HCT116 (cell line): ENCODE results near the gene ACTRT2. TPM values are rescaled to one million over a fixed set of nuclear protein-coding genes. Genes with fewer than 3 reads are reported as not detected.

Experiments
- ATAC-seq: fragments of 200-7000 bp; cut with Tn5 transposase; 2 replicates; pipeline ENCODE4 v1.9.1; 2020; ENCODE audit warnings: mild to moderate bottlenecking, moderate library complexity
- BruUV-seq: library from RNA; stranded (reverse); fragments of 400-500 nt; replicated peaks from 2 replicates; lab custom pipeline; 2021; lab: Mats Ljungman, UMichigan
- CTCF ChIA-PET: fragments of 300-600 bp; sonication (Branson Sonifier 250); formaldehyde crosslinking; loops from one replicate; lab custom pipeline; 2021; ENCODE audit warnings: antibody characterized with exemption; lab: Charles Lee
- POLR2A ChIA-PET: fragments of 300-600, 350-600 bp; sonication (Branson Sonifier 250); formaldehyde crosslinking; loops from one replicate; lab custom pipeline; 2021; ENCODE audit warnings: antibody characterized with exemption; lab: Charles Lee
- RAD21 ChIA-PET, 2 experiments: fragments of 300-600 bp; sonication (Branson Sonifier 250); formaldehyde crosslinking; loops; one replicate each; lab custom pipeline; 2023; ENCODE audit warnings: low total read pairs in 2 of 2; ENCODE audit not compliant: uncharacterized antibody in 2 of 2, unreplicated experiment in 2 of 2, low non-redundant PET in 1 of 2; lab: Charles Lee
- DNase-seq: peaks from one replicate; pipeline ENCODE4 v3.0.0-alpha.2; 2010; ENCODE audit warnings: low read depth, low spot score
- H2AFZ ChIP-seq: fragments of 200-600 bp; shearing (Covaris generic), sonication (generic); 2 replicates; pipeline ENCODE4 v1.6.1; 2017; ENCODE audit warnings: low read depth, mixed run types, mixed read lengths, antibody characterized with exemption, low read length; ENCODE audit not compliant: poor library complexity, severe bottlenecking
- H3K27ac ChIP-seq: 2 replicates; pipeline ENCODE4 v1.5.1; 2012; ENCODE audit warnings: low read depth, low read length
- H3K27me3 ChIP-seq: fragments of 200-600 bp; sonication (generic); 2 replicates; pipeline ENCODE4 v1.6.1; 2016; ENCODE audit warnings: mixed run types, low read length, mixed read lengths; ENCODE audit not compliant: insufficient read depth
- H3K36me3 ChIP-seq, 2 experiments: fragments of 200-500 bp in 1 of 2; fragments of 200-600 bp in 1 of 2; sonication (Bioruptor generic) in 1 of 2; sonication (generic) in 1 of 2; 2 replicates each; pipeline versions ENCODE4 v1.5.1 to v1.6.1; 2014 to 2016; ENCODE audit warnings: low read length in 2 of 2, inconsistent platforms in 1 of 2, mixed read lengths in 1 of 2, mixed run types in 1 of 2; ENCODE audit not compliant: insufficient read depth in 2 of 2, control insufficient read depth in 1 of 2
- H3K4me1 ChIP-seq, 2 experiments: fragments of 200-600 bp in 1 of 2; sonication (generic) in 1 of 2; 2 replicates each; pipeline versions ENCODE4 v1.5.1 to v1.6.1; 2012 to 2017; ENCODE audit warnings: low read length in 2 of 2, inconsistent platforms in 1 of 2, mild to moderate bottlenecking in 1 of 2, mixed read lengths in 1 of 2, mixed run types in 1 of 2, moderate library complexity in 1 of 2; ENCODE audit not compliant: insufficient read depth in 2 of 2, control insufficient read depth in 1 of 2
- H3K4me2 ChIP-seq: fragments of 200-600 bp; sonication (generic); 2 replicates; pipeline ENCODE4 v1.6.1; 2017; ENCODE audit warnings: mixed run types, low read length, mixed read lengths
- H3K4me3 ChIP-seq, 2 experiments: fragments of 200-600 bp in 1 of 2; sonication (generic) in 1 of 2; replicated peaks in 1 of 2; 2 replicates each; pipeline ENCODE4 v1.5.1; 2011 to 2016; ENCODE audit warnings: low read length in 2 of 2, control low read depth in 1 of 2, low read depth in 1 of 2, mild to moderate bottlenecking in 1 of 2, mixed read lengths in 1 of 2, mixed run types in 1 of 2
- H3K79me2 ChIP-seq: fragments of 200-600 bp; sonication (generic); 2 replicates; pipeline ENCODE4 v1.6.1; 2017; ENCODE audit warnings: mild to moderate bottlenecking, mixed run types, low read length, moderate library complexity, mixed read lengths; ENCODE audit not compliant: insufficient read depth
- H3K9ac ChIP-seq: fragments of 200-600 bp; sonication (generic); 2 replicates; pipeline ENCODE4 v1.6.1; 2016; ENCODE audit warnings: low read length, mixed read lengths
- H3K9me2 ChIP-seq: fragments of 200-600 bp; sonication (generic), shearing (Covaris generic); 2 replicates; pipeline ENCODE4 v1.6.1; 2017; ENCODE audit warnings: mixed run types, mild to moderate bottlenecking, moderate library complexity; ENCODE audit not compliant: insufficient read depth
- H3K9me3 ChIP-seq, 2 experiments: fragments of 200-500 bp in 1 of 2; fragments of 200-600 bp in 1 of 2; sonication (Bioruptor generic) in 1 of 2; sonication (generic) in 1 of 2; 2 replicates each; pipeline ENCODE4 v1.6.1; 2014 to 2017; ENCODE audit warnings: low read length in 2 of 2, mixed read lengths in 2 of 2, inconsistent platforms in 1 of 2, low read depth in 1 of 2, mild to moderate bottlenecking in 1 of 2, mixed run types in 1 of 2, moderate library complexity in 1 of 2; ENCODE audit not compliant: control insufficient read depth in 1 of 2, insufficient read depth in 1 of 2
- H4K20me1 ChIP-seq: fragments of 200-600 bp; sonication (generic), shearing (Covaris generic); 2 replicates; pipeline ENCODE4 v1.6.1; 2017; ENCODE audit warnings: mixed run types, mild to moderate bottlenecking, moderate library complexity; ENCODE audit not compliant: insufficient read depth
- CBX3 ChIP-seq: IDR thresholded peaks from 2 replicates; pipeline ENCODE4 v1.6.1; 2012; ENCODE audit warnings: low read depth
- CEBPB ChIP-seq: IDR thresholded peaks from 2 replicates; pipeline ENCODE4 v1.6.1; 2012; ENCODE audit warnings: low read depth
- EGR1 ChIP-seq: IDR thresholded peaks from 2 replicates; pipeline ENCODE4 v1.6.1; 2012; ENCODE audit warnings: low read depth
- ELF1 ChIP-seq: IDR thresholded peaks from 2 replicates; pipeline ENCODE4 v1.6.1; 2012; ENCODE audit warnings: low read depth, borderline replicate concordance
- EZH2phosphoT487 ChIP-seq: fragments of 200-600 bp; IDR thresholded peaks from 2 replicates; pipeline ENCODE4 v1.6.1; 2018; ENCODE audit warnings: antibody characterized with exemption, borderline replicate concordance
- MAX ChIP-seq: IDR thresholded peaks from 2 replicates; pipeline ENCODE4 v1.6.1; 2012
- POLR2AphosphoS5 ChIP-seq: IDR thresholded peaks from 2 replicates; pipeline ENCODE4 v1.6.1; 2011; ENCODE audit warnings: mild to moderate bottlenecking, low read depth, low read length, moderate library complexity
- RAD21 ChIP-seq: IDR thresholded peaks from 2 replicates; pipeline ENCODE4 v1.6.1; 2012; ENCODE audit warnings: low read depth, mild to moderate bottlenecking
- SRF ChIP-seq: IDR thresholded peaks from 2 replicates; pipeline ENCODE4 v1.6.1; 2012; ENCODE audit warnings: low read depth
- TCF7L2 ChIP-seq: IDR thresholded peaks from 2 replicates; pipeline ENCODE4 v1.7.0; 2011; ENCODE audit warnings: borderline replicate concordance, inconsistent platforms; ENCODE audit not compliant: insufficient read depth, insufficient read length; ENCODE audit errors: extremely low read depth
- YY1 ChIP-seq: IDR thresholded peaks from 2 replicates; pipeline ENCODE4 v1.6.1; 2011; ENCODE audit warnings: low read length, low read depth, moderate library complexity, mild to moderate bottlenecking; ENCODE audit not compliant: insufficient replicate concordance; ENCODE audit errors: extremely low read depth
- intact Hi-C: fragments of 100-400 bp; cut with micrococcal nuclease; formaldehyde crosslinking; loops from 2 replicates; pipeline ENCODE4 v1.10.0; 2022
- total RNA-seq: library from RNA; stranded (reverse); gene quantifications from one replicate; pipeline ENCODE4 v1.2.1, GENCODE V29; 2021; ENCODE audit not compliant: unreplicated experiment
- TF ChIP-seq, protein P1 (sequence below), 3 experiments: fragments of 200-600 bp in 1 of 3; sonication (generic) in 1 of 3; IDR thresholded peaks in 2 of 3; conservative IDR thresholded peaks in 1 of 3; 2 replicates each; pipeline ENCODE4 v1.5.1; 2012 to 2017; ENCODE audit warnings: low read depth in 2 of 3, low read length in 2 of 3, antibody characterized with exemption in 1 of 3, borderline replicate concordance in 1 of 3, control low read depth in 1 of 3, mild to moderate bottlenecking in 1 of 3, mixed read lengths in 1 of 3, mixed run types in 1 of 3, moderate library complexity in 1 of 3; ENCODE audit not compliant: insufficient read depth in 1 of 3
- TF ChIP-seq, protein P2 (sequence below): IDR thresholded peaks from 2 replicates; pipeline ENCODE4 v1.6.1; 2011; ENCODE audit warnings: mild to moderate bottlenecking, low read length, moderate library complexity; ENCODE audit not compliant: insufficient replicate concordance; ENCODE audit errors: extremely low read depth

ACTRT2 gene
- total RNA-seq, 1 experiment from 2014 or later = not detected

GRCh38 chr1:3066250-3066711 is 45.0 kb downstream of the ACTRT2 start:
- Histone ChIP-seq H3K36me3 (no peaks in the 10 kb centered on the region), H3K79me2 (no peaks in the 10 kb centered on the region), H3K27ac (no peak overlapping the region), H3K4me3 (no peak overlapping the region), H3K4me1 (no peaks in the 10 kb centered on the region; a peak in 1 of 4 replicates), H2AFZ (no peak overlapping the region), H3K9me3 (no peaks in the 10 kb centered on the region), H3K9me2 (no peaks in the 10 kb centered on the region), H3K4me2 (no peak overlapping the region), H3K27me3 (no peaks in the 10 kb centered on the region), H3K9ac (no peak overlapping the region), H4K20me1 (no peaks in the 10 kb centered on the region)
- BruUV-seq = no TSS peak
- DNase-seq (no peak), ATAC-seq (no peak)
- RAD21 ChIA-PET = no interaction called here
- CTCF ChIA-PET = no interaction called here
- intact Hi-C loops = no loop called here
- TF ChIP-seq EZH2phosphoT487 (no peak), CEBPB (no peak)
- POLR2A ChIA-PET = no interaction called here

DNA sequence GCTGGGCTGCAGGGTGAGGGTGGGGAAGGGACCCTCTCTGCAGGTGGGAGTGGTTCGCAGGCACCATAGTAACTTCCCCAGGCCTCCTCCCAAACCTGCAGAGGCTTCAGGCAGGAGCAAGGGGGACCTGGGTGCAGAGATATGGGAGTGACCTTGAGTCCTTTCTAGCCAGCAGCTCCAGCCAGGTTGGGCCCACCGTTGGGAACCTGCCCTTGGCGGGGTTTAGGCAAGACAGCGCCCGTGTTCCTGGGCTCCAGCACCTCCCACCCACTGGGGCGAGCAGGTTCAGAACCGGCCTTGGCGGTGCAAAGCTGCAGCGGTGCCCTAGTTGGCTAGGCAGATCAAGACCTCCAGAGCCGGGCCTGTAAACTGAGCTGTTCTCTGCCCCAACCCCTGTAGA is 45.6 kb downstream of the ACTRT2 start:
- ATAC-seq (no peak), DNase-seq (no peak)
- Histone ChIP-seq H4K20me1 (no peaks in the 10 kb centered on the region), H3K27ac (no peak overlapping the region), H3K36me3 (no peaks in the 10 kb centered on the region), H3K4me3 (no peak overlapping the region), H3K4me1 (no peaks in the 10 kb centered on the region; a peak in 1 of 4 replicates), H3K9me2 (no peaks in the 10 kb centered on the region), H3K4me2 (no peak overlapping the region), H3K9ac (no peak overlapping the region), H2AFZ (no peak overlapping the region), H3K9me3 (no peaks in the 10 kb centered on the region), H3K79me2 (no peaks in the 10 kb centered on the region), H3K27me3 (no peaks in the 10 kb centered on the region)
- ChIA-PET RAD21 (no interaction called here), POLR2A (no interaction called here), CTCF (no interaction called here)
- BruUV-seq = no TSS peak
- intact Hi-C loops = no loop called here
- TF ChIP-seq YY1 (no peak), POLR2AphosphoS5 (no peak), ELF1 (no peak), TCF7L2 (no peak), EZH2phosphoT487 (no peak), SRF (no peak), MAX (no peak), CBX3 (no peak), EGR1 (no peak), RAD21 (no peak)
- TF ChIP-seq, protein P1, sequence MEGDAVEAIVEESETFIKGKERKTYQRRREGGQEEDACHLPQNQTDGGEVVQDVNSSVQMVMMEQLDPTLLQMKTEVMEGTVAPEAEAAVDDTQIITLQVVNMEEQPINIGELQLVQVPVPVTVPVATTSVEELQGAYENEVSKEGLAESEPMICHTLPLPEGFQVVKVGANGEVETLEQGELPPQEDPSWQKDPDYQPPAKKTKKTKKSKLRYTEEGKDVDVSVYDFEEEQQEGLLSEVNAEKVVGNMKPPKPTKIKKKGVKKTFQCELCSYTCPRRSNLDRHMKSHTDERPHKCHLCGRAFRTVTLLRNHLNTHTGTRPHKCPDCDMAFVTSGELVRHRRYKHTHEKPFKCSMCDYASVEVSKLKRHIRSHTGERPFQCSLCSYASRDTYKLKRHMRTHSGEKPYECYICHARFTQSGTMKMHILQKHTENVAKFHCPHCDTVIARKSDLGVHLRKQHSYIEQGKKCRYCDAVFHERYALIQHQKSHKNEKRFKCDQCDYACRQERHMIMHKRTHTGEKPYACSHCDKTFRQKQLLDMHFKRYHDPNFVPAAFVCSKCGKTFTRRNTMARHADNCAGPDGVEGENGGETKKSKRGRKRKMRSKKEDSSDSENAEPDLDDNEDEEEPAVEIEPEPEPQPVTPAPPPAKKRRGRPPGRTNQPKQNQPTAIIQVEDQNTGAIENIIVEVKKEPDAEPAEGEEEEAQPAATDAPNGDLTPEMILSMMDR (IDR thresholded peaks at IDR 0.05 in 2 of 3, conservative IDR thresholded peaks at IDR 0.05 in 1 of 3; ENCODE audit: borderline replicate concordance in 1 of 3, insufficient read depth in 1 of 3, low read depth in 2 of 3, low read length in 2 of 3) = no peak
- TF ChIP-seq, protein P2, sequence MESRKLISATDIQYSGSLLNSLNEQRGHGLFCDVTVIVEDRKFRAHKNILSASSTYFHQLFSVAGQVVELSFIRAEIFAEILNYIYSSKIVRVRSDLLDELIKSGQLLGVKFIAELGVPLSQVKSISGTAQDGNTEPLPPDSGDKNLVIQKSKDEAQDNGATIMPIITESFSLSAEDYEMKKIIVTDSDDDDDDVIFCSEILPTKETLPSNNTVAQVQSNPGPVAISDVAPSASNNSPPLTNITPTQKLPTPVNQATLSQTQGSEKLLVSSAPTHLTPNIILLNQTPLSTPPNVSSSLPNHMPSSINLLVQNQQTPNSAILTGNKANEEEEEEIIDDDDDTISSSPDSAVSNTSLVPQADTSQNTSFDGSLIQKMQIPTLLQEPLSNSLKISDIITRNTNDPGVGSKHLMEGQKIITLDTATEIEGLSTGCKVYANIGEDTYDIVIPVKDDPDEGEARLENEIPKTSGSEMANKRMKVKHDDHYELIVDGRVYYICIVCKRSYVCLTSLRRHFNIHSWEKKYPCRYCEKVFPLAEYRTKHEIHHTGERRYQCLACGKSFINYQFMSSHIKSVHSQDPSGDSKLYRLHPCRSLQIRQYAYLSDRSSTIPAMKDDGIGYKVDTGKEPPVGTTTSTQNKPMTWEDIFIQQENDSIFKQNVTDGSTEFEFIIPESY = no peak
